NCI-H187 (cell line): Measurements from ENCODE around the gene HNRNPM.
"Not testable (repeated sequence)": the region's sequence is repeated elsewhere in the genome, so short reads cannot be mapped to it uniquely, and the experiment has no call there.

ENCODE experiments used
- DNase-seq, 2 experiments: peaks; one replicate each; lab custom pipeline; 2025; lab: John Stamatoyannopoulos, UW

HNRNPM gene

GRCh38 chr19:8444677-8445487 lies at the start of gene HNRNPM:
Gene HNRNPM, plus strand, starts transcription at chr19:8444975. Its CDS starts 24 bp downstream, at chr19:8444999.
- DNase-seq, result peak; percentile 91 to 93

GRCh38 chr19:8395621-8396082 lies 49.1 kb upstream of the HNRNPM start:
- no peak for DNase-seq

GRCh38 chr19:8396185-8396562 lies 48.6 kb upstream of the HNRNPM start:
- no peak for DNase-seq

- no peak for DNase-seq
These were observed 48.1 kb upstream of the HNRNPM start for GRCh38 chr19:8396563-8397203.

GRCh38 chr19:8397271-8397670 lies 47.5 kb upstream of the HNRNPM start:
- no peak for DNase-seq

- DNase-seq, result no peak
These were observed 46.9 kb upstream of the HNRNPM start for GRCh38 chr19:8397746-8398310.

GRCh38 chr19:8398311-8398771 lies 46.4 kb upstream of the HNRNPM start:
- DNase-seq, result no peak

- DNase-seq, result no peak
These were observed 45.0 kb upstream of the HNRNPM start for GRCh38 chr19:8399681-8400188.

- DNase-seq, result no peak
These were observed 42.8 kb upstream of the HNRNPM start for GRCh38 chr19:8401981-8402411.

- no peak for DNase-seq
These were observed 41.5 kb upstream of the HNRNPM start for GRCh38 chr19:8403098-8403819.

GRCh38 chr19:8403820-8404109 lies 41.0 kb upstream of the HNRNPM start:
- DNase-seq, result no peak

GRCh38 chr19:8404391-8405151 lies 40.2 kb upstream of the HNRNPM start:
- DNase-seq, result no peak

GRCh38 chr19:8410718-8411117 lies 34.1 kb upstream of the HNRNPM start:
- not testable (repeated sequence) for DNase-seq

GRCh38 chr19:8412783-8413628 lies 31.8 kb upstream of the HNRNPM start, which contains the start of gene MARCHF2:
Gene MARCHF2, plus strand, starts transcription at chr19:8413305. Its CDS starts 8,536 bp downstream, at chr19:8421841.
- peak; percentile 64 to 88 for DNase-seq

GRCh38 chr19:8413629-8413995 lies 31.2 kb upstream of the HNRNPM start:
- DNase-seq, result no peak

- DNase-seq, result no peak
These were observed 28.0 kb upstream of the HNRNPM start for GRCh38 chr19:8416796-8417195.

- no peak for DNase-seq
These were observed 23.0 kb upstream of the HNRNPM start for GRCh38 chr19:8421484-8422461.

- DNase-seq, result no peak
These were observed 21.0 kb upstream of the HNRNPM start for GRCh38 chr19:8423817-8424223.

- DNase-seq, result not testable (repeated sequence)
These were observed 19.4 kb upstream of the HNRNPM start for GRCh38 chr19:8425331-8425730.
